PC-9 (cell line): ENCODE measurements around the gene RIMBP2.

ENCODE experiments used
- EZH2 ChIP-seq: fragments of 200-600 bp; sonication (generic); IDR thresholded peaks from 2 replicates; pipeline ENCODE4 v1.8.0; 2017; ENCODE audit warnings: antibody characterized with exemption, low read depth
- TF ChIP-seq, protein P1 (sequence below): fragments of 200-600 bp; sonication (generic); conservative IDR thresholded peaks from 2 replicates; pipeline ENCODE4 v1.6.1; 2017; ENCODE audit warnings: mixed run types, antibody characterized with exemption, mild to moderate bottlenecking, moderate library complexity

DNA sequence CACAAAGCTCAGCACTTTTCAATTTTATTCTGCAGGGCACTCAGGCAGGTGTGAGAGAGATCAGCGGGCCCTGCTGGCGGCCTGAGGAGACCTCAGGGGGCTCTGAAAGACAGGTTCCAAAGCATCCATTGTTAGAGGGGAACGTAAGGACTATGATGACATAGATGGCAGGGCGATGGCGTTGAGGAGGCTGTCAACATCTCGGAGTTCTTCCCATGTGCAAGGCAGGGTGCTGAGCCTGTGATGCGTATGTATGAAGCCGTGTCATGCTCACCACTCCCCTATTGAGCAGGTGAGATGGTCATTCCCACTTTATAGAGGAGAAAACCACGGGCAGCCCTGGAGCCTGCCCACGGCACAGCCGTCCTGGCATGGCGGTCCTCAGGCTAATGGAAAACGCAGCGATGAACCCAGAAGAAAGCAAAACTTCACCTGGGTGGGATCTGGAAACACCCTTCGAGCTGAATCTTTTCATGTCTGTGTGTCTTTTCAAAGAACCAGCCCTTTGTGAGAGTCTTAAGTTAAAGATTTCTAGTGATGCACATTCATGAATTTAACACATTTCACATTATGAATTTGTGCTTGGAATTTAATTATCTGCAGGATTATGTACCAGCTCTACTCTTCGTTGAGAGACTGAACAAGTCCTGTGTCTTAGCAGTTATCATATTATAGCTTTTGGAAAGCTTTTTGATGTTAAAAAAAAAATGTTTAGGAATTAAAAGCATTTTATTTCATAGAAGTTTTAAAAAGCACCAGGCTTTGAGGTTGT, 64.7 kb downstream of the RIMBP2 start:
- TF ChIP-seq, protein P1, sequence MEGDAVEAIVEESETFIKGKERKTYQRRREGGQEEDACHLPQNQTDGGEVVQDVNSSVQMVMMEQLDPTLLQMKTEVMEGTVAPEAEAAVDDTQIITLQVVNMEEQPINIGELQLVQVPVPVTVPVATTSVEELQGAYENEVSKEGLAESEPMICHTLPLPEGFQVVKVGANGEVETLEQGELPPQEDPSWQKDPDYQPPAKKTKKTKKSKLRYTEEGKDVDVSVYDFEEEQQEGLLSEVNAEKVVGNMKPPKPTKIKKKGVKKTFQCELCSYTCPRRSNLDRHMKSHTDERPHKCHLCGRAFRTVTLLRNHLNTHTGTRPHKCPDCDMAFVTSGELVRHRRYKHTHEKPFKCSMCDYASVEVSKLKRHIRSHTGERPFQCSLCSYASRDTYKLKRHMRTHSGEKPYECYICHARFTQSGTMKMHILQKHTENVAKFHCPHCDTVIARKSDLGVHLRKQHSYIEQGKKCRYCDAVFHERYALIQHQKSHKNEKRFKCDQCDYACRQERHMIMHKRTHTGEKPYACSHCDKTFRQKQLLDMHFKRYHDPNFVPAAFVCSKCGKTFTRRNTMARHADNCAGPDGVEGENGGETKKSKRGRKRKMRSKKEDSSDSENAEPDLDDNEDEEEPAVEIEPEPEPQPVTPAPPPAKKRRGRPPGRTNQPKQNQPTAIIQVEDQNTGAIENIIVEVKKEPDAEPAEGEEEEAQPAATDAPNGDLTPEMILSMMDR = no peak
- TF ChIP-seq EZH2 = no peak
